Stomach (tissue), 4 donors: ENCODE measurements around the gene PLEKHM3.

Experiments used
- CTCF ChIP-seq, 7 experiments: fragments of 450-650 bp in 4 of 7; fragments of 200-600 bp in 3 of 7; sonication (generic) in 3 of 7; IDR thresholded peaks; one replicate each; pipeline ENCODE4 v1.5.1; 2016 to 2019; ENCODE audit warnings: antibody characterized with exemption in 7 of 7, control low read depth in 2 of 7, mild to moderate bottlenecking in 1 of 7
- EP300 ChIP-seq: sonication (generic); formaldehyde crosslinking; IDR thresholded peaks from one replicate; pipeline ENCODE4 v1.6.1; 2017; ENCODE audit warnings: antibody characterized with exemption
- POLR2A ChIP-seq, 4 donors: fragments of 450-650 bp; IDR thresholded peaks; one replicate each; pipeline ENCODE4 v1.6.1; 2016; ENCODE audit warnings: antibody characterized with exemption in 4 of 4, control low read depth in 2 of 4, mild to moderate bottlenecking in 1 of 4, moderate library complexity in 1 of 4
- POLR2AphosphoS5 ChIP-seq, 3 donors: sonication (generic); formaldehyde crosslinking; IDR thresholded peaks; one replicate each; pipeline ENCODE4 v1.6.1; 2016; ENCODE audit warnings: antibody characterized with exemption in 3 of 3

- no peak for TF ChIP-seq POLR2AphosphoS5 (IDR thresholded peaks at IDR 0.05)
- TF ChIP-seq CTCF (IDR thresholded peaks at IDR 0.05): no peak
- no peak for TF ChIP-seq POLR2A (IDR thresholded peaks at IDR 0.05)
- TF ChIP-seq EP300: no peak
These were observed 72.0 kb downstream of the PLEKHM3 start for GRCh38 chr2:207953354-207953753.
